Ishikawa (cell line): Measurements from ENCODE around the gene ME2.

Experiments
- CREB1 ChIP-seq: IDR thresholded peaks from 2 replicates; pipeline ENCODE4 v1.6.1; 2012; ENCODE audit warnings: low read depth
- REST ChIP-seq: IDR thresholded peaks from 2 replicates; pipeline ENCODE4 v1.6.1; 2012; ENCODE audit warnings: low read depth, mild to moderate bottlenecking

GRCh38 chr18:50924372-50924771 is 45.5 kb downstream of the ME2 start:
- TF ChIP-seq CREB1 (no peak), REST (no peak)
